Measurements from ENCODE around the gene ZNF853. TPM values are rescaled to one million over a fixed set of nuclear protein-coding genes. Genes with fewer than 3 reads are reported as not detected.
A peak's percentile ranks its signal among the peaks of the same experiment; 100 is the strongest.

The ZNF853 gene
- total and polyA plus RNA-seq, 10 of the 15 experiments (the other 5 are each of a cell fraction or from before 2014, with no cell fraction given): 0.04 to 0.26 (median 0.05) TPM; not detected in 4

DNA sequence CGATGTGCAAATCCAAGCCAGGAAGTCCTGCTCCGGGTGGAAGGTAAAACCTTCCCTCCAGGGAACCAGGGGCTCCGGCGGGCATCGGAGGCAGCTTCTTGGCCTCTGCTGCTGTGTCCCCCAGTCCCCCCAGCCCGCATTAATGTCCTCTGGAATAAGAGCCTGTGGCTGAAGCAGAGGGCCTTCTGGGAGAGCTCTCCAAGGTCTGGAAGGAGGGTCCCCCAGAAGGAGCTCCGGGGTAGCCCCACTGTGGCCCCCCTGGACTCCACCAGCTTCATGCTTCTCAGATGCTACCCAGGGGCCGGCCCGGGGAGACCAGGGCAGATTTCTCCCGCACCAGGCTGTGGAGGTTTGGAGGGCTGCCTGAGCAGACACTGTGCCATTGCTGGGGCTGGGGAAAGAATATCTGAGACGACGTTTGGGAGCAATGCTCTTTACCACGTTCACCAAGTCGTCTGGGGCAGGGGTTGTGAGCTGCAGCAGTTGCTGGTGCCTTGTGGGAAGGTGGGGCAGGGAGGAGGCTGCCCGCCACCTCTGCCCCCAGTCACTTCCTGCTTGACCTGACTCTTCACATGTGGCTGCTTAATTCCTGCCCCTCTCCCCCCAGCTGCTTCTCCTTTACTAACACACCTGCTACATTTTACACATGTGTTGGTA is 8.3 kb downstream of the ZNF853 start:
- H3K4me3 ChIP-seq: no peak overlapping the region
- no peak overlapping the region for H3K27ac ChIP-seq (ENCODE audit: control insufficient read depth, insufficient read depth)
- in situ Hi-C loops (cut with MboI): no loop called here
- no peak for DNase-seq (ENCODE audit: low read depth, low spot score)
- no peaks in the 10 kb centered on the region for H3K79me2 ChIP-seq (ENCODE audit: control insufficient read depth, insufficient read depth, low read length)
- CTCF ChIA-PET: interaction anchor here (1.1 kb wide), 1 partner anchor 9 kb away, joined by 3 read pairs; no protein-coding TSS in a partner anchor
- FAIRE-seq: peak; percentile 62
- WGBS (ENCODE audit: insufficient coverage, insufficient replicate concordance, low lambda C conversion rate, missing lambda C conversion rate): 54% methylated on average over 15 of the region's 15 CpGs
- peak overlapping the region; percentile 67 for H2AFZ ChIP-seq (ENCODE audit: control insufficient read depth, low read depth, low read length)
- no peaks in the 10 kb centered on the region for H3K36me3 ChIP-seq (ENCODE audit: control insufficient read depth in 2 of 2, insufficient read depth in 2 of 2, low read length in 1 of 2)
- peaks cover 25% of the 10 kb centered on the region for H3K4me1 ChIP-seq (ENCODE audit: control insufficient read depth, insufficient read depth, low read length)
- no peaks in the 10 kb centered on the region for H4K20me1 ChIP-seq (ENCODE audit: control insufficient read depth, insufficient read depth)
- ATAC-seq: peak; percentile 80
- RAD21 ChIA-PET (ENCODE audit: unreplicated experiment): no interaction called here
- no peaks in the 10 kb centered on the region for H3K9me3 ChIP-seq (replicated peaks; ENCODE audit: control insufficient read depth, insufficient read depth, low read length)
- SMC1A ChIA-PET (ENCODE audit: uncharacterized antibody, unreplicated experiment): no interaction called here
- BruUV-seq (replicated peaks): no TSS peak
- POLR2A ChIA-PET: interaction anchor here (0.5 to 0.9 kb wide), 2 partner anchors 30 to 102 kb away, joined by 8 to 9 read pairs; no protein-coding TSS in a partner anchor
- intact Hi-C loops (cut with micrococcal nuclease; ENCODE audit: unreplicated experiment): no loop called here
- H3K9ac ChIP-seq (ENCODE audit: control insufficient read depth, insufficient read depth, low read length): no peak overlapping the region
- peak overlapping the region; percentile 50 for H3K4me2 ChIP-seq (ENCODE audit: control insufficient read depth, insufficient read depth)
- no peaks in the 10 kb centered on the region; a peak in 1 of 4 replicates for H3K27me3 ChIP-seq (replicated peaks in 1 of 2; ENCODE audit: control insufficient read depth in 2 of 2, insufficient read depth in 2 of 2, low read length in 1 of 2)
- TF ChIP-seq, protein P1, sequence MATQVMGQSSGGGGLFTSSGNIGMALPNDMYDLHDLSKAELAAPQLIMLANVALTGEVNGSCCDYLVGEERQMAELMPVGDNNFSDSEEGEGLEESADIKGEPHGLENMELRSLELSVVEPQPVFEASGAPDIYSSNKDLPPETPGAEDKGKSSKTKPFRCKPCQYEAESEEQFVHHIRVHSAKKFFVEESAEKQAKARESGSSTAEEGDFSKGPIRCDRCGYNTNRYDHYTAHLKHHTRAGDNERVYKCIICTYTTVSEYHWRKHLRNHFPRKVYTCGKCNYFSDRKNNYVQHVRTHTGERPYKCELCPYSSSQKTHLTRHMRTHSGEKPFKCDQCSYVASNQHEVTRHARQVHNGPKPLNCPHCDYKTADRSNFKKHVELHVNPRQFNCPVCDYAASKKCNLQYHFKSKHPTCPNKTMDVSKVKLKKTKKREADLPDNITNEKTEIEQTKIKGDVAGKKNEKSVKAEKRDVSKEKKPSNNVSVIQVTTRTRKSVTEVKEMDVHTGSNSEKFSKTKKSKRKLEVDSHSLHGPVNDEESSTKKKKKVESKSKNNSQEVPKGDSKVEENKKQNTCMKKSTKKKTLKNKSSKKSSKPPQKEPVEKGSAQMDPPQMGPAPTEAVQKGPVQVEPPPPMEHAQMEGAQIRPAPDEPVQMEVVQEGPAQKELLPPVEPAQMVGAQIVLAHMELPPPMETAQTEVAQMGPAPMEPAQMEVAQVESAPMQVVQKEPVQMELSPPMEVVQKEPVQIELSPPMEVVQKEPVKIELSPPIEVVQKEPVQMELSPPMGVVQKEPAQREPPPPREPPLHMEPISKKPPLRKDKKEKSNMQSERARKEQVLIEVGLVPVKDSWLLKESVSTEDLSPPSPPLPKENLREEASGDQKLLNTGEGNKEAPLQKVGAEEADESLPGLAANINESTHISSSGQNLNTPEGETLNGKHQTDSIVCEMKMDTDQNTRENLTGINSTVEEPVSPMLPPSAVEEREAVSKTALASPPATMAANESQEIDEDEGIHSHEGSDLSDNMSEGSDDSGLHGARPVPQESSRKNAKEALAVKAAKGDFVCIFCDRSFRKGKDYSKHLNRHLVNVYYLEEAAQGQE (IDR thresholded peaks at IDR 0.05; ENCODE audit: low read depth, low read length): no peak
- TF ChIP-seq RAD51 (IDR thresholded peaks at IDR 0.05): no peak
- no peak for TF ChIP-seq POLR2A (IDR thresholded peaks at IDR 0.05; ENCODE audit: low read depth, low read length)
- no peak for TF ChIP-seq BHLHE40 (IDR thresholded peaks at IDR 0.05; ENCODE audit: borderline replicate concordance in 1 of 2, low read depth in 2 of 2, low read length in 1 of 2)
- TF ChIP-seq NR2F1 (conservative IDR thresholded peaks at IDR 0.05): peak; percentile 74
- TF ChIP-seq GATAD2B (conservative IDR thresholded peaks at IDR 0.05; ENCODE audit: low read depth): 0 out of 2 replicates have a peak, but pooled peaks have one; percentile 34
- no peak for TF ChIP-seq E4F1 (IDR thresholded peaks at IDR 0.05; ENCODE audit: borderline replicate concordance, partially characterized antibody)
- no peak for TF ChIP-seq SP1 (IDR thresholded peaks at IDR 0.05; ENCODE audit: low read depth, low read length)
- TF ChIP-seq, protein P2, sequence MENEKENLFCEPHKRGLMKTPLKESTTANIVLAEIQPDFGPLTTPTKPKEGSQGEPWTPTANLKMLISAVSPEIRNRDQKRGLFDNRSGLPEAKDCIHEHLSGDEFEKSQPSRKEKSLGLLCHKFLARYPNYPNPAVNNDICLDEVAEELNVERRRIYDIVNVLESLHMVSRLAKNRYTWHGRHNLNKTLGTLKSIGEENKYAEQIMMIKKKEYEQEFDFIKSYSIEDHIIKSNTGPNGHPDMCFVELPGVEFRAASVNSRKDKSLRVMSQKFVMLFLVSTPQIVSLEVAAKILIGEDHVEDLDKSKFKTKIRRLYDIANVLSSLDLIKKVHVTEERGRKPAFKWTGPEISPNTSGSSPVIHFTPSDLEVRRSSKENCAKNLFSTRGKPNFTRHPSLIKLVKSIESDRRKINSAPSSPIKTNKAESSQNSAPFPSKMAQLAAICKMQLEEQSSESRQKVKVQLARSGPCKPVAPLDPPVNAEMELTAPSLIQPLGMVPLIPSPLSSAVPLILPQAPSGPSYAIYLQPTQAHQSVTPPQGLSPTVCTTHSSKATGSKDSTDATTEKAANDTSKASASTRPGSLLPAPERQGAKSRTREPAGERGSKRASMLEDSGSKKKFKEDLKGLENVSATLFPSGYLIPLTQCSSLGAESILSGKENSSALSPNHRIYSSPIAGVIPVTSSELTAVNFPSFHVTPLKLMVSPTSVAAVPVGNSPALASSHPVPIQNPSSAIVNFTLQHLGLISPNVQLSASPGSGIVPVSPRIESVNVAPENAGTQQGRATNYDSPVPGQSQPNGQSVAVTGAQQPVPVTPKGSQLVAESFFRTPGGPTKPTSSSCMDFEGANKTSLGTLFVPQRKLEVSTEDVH (IDR thresholded peaks at IDR 0.05; ENCODE audit: low read depth, partially characterized antibody): no peak
- TF ChIP-seq IKZF2 (IDR thresholded peaks at IDR 0.05): no peak
- no peak for TF ChIP-seq ATF2 (IDR thresholded peaks at IDR 0.05; ENCODE audit: low read length)
- no peak for TF ChIP-seq SMAD1 (IDR thresholded peaks at IDR 0.05; ENCODE audit: low read depth, partially characterized antibody)
- no peak for TF ChIP-seq ZNF207 (IDR thresholded peaks at IDR 0.05; ENCODE audit: borderline replicate concordance)
